ENCODE measurements around the gene KHK.
"Not testable (repeated sequence)": the region's sequence is repeated elsewhere in the genome, so short reads cannot be mapped to it uniquely, and the experiment has no call there.

The KHK gene

GRCh38 chr2:27095745-27096651 is 9.4 kb downstream of the KHK start:
- in situ Hi-C loops (cut with HindIII; ENCODE audit: low sequenced_read_pairs), result no loop called here

- in situ Hi-C loops (cut with HindIII; ENCODE audit: low sequenced_read_pairs), result no loop called here
These were observed 10.3 kb downstream of the KHK start for GRCh38 chr2:27096748-27097297.

GRCh38 chr2:27097341-27097740 is 10.8 kb downstream of the KHK start:
- in situ Hi-C loops (cut with HindIII; ENCODE audit: low sequenced_read_pairs), result no loop called here

DNA sequence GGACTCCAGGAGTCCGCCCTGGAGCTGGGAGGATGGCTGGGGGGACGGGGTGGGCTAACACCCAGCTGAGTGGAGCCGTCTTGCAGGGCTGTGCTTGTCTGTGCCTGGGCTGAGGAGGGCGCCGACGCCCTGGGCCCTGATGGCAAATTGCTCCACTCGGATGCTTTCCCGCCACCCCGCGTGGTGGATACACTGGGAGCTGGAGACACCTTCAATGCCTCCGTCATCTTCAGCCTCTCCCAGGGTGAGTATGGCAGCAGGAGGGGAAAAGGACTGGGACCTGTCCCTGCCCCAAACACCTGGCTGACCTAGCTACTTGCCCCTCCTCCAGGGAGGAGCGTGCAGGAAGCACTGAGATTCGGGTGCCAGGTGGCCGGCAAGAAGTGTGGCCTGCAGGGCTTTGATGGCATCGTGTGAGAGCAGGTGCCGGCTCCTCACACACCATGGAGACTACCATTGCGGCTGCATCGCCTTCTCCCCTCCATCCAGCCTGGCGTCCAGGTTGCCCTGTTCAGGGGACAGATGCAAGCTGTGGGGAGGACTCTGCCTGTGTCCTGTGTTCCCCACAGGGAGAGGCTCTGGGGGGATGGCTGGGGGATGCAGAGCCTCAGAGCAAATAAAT is 12.9 kb downstream of the KHK start:
- in situ Hi-C loops (cut with HindIII; ENCODE audit: low sequenced_read_pairs), result no loop called here

DNA sequence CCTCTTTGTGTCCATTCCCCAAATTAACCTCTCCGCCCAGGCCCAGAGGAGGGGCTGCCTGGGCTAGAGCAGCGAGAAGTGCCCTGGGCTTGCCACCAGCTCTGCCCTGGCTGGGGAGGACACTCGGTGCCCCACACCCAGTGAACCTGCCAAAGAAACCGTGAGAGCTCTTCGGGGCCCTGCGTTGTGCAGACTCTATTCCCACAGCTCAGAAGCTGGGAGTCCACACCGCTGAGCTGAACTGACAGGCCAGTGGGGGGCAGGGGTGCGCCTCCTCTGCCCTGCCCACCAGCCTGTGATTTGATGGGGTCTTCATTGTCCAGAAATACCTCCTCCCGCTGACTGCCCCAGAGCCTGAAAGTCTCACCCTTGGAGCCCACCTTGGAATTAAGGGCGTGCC is 13.5 kb downstream of the KHK start:
- in situ Hi-C loops (cut with HindIII; ENCODE audit: low sequenced_read_pairs), result no loop called here

DNA sequence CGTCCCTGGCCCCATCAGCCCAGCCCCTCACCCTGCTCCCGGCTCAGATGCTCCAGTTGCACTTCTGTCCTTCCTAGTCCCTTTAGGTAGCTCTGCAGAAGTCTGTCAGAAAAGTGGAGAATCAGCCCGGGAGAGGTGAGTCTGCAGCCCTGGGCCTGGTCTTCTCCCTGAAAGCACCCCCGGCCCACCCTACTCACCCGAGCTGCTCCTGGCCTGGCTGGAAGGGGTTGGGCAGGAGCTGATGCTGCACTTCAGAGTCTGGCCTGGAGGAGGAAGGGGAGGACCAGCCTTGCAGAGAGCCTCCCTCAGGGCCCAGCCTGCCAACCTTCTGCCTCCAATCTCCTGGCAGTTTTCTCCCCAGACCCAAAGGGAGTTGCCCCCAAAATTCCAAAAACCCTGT is 15.8 kb downstream of the KHK start:
- in situ Hi-C loops (cut with HindIII; ENCODE audit: low sequenced_read_pairs), result no loop called here

DNA sequence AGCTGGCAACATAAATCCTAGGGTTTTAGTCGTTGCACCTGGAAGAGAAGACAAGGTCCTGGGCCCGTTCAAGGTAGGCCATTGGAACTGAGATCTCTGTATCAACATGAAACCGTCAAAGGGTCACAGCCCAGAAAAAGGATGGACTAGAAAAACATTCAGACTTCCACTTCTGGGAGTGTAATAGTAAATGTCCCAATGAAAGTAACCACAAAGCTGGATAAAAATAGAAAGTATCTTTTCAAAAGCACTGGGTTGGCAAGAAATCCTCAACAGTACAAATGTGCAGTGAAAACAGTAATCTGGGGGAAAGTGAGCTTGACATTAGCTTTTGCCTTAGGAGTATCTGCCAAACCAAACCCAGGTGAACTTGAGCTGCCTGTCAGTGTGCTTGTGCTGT is 19.4 kb downstream of the KHK start:
- in situ Hi-C loops (cut with HindIII; ENCODE audit: low sequenced_read_pairs), result no loop called here

DNA sequence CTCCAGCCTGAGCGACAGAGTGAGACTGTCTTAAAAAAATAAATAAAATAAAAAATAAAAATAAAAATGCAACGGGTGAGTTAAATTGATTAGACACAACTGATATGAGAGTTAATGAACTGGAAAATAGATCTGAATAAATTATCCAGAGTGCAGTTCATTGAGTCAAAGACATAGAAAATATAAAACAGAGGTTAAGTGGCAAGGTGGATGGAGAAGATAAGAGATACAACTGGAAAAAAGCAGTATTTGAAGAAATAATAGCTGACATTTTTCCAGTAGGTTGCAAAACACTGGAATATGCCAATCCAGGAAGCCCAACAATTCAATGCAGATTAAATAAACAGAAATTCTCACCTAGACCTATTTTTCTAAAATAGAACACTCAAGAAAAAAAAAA is 21.6 kb downstream of the KHK start:
- in situ Hi-C loops (cut with HindIII; ENCODE audit: low sequenced_read_pairs), result no loop called here

- in situ Hi-C loops (cut with HindIII; ENCODE audit: low sequenced_read_pairs), result no loop called here
These were observed 22.5 kb downstream of the KHK start for GRCh38 chr2:27109083-27109482.

GRCh38 chr2:27110603-27111352 is 24.2 kb downstream of the KHK start:
- in situ Hi-C loops (cut with HindIII; ENCODE audit: low sequenced_read_pairs), result not testable (repeated sequence)

DNA sequence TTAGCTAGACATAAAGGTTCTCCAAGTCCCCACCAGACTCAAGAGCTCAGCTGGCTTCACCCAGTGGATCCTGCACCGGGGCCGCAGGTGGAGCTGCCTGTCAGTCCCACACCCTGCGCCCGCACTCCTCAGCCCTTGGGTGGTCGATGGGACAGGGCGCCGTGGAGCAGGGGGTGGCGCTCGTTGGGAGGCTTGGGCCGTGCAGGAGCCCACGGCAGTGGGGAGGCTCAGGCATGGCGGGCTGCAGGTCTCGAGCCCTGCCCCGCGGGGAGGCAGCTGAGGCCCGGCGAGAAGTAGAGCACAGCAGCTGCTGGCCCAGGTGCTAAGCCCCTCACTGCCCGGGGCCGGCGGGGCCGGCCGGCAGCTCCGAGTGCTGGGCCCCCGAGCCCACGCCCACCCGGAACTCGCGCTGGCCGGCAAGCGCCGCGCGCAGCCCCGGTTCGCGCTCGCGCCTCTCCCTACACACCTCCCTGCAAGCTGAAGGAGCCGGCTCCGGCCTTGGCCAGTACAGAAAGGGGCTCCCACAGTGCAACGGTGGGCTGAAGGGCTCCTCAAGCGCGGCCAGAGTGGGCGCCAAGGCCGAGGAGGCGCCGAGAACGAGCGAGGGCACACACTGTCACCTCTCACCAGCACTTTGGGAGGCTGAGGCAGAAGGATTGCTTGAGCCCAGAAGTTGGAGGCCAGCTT is 25.0 kb downstream of the KHK start:
- in situ Hi-C loops (cut with HindIII; ENCODE audit: low sequenced_read_pairs), result not testable (repeated sequence)

- in situ Hi-C loops (cut with HindIII; ENCODE audit: low sequenced_read_pairs), result no loop called here
These were observed 28.9 kb downstream of the KHK start for GRCh38 chr2:27115519-27115918.

GRCh38 chr2:27117995-27118524 is 31.5 kb downstream of the KHK start:
- in situ Hi-C loops (cut with HindIII; ENCODE audit: low sequenced_read_pairs), result no loop called here

- in situ Hi-C loops (cut with HindIII; ENCODE audit: low sequenced_read_pairs), result no loop called here
These were observed 32.2 kb downstream of the KHK start, which contains the start of gene CGREF1 for GRCh38 chr2:27118525-27119329. CGREF1 (minus strand) TSS chr2:27119128; CDS start chr2:27104366, 14,762 bp downstream.

DNA sequence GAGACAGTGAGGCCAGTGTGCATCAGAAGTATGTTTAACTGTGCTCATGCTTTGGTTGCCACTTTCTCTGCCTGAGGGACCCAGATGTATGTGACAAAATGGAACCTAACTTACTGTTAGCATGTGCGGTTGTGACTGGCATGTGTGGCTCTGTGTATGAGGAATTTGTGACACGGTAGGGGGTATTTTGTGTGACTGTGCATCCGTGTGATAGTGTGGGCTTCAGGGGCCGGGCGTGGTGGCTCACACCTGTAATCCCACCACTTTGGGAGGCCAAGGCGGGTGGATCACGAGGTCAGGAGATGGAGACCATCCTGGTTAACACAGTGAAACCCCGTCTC is 32.7 kb downstream of the KHK start:
- in situ Hi-C loops (cut with HindIII; ENCODE audit: low sequenced_read_pairs), result not testable (repeated sequence)

GRCh38 chr2:27121906-27122305 is 35.3 kb downstream of the KHK start:
- in situ Hi-C loops (cut with HindIII; ENCODE audit: low sequenced_read_pairs), result no loop called here

DNA sequence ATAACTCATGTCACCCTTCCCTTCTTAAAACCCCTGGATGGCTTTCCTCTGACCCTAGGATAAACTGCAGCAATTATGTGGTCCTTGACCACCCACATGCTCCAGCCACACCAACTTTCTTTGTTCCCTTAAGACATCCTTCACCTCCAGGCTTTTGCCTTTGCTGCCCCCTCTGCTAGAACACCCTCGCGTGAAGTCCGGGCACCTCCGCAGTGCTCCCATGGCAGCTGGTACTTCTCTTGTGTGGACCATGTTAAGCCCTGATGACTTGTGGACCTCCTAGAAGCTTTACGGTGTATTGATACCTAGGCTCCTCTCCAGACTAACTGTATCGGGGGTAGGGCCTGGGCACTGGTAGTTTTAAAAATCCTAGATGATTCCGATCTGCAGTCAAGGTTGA is 36.2 kb downstream of the KHK start:
- in situ Hi-C loops (cut with HindIII; ENCODE audit: low sequenced_read_pairs), result no loop called here

GRCh38 chr2:27123302-27124150 is 37.0 kb downstream of the KHK start, which contains the start of gene ABHD1:
ABHD1 (plus strand) TSS chr2:27123815; CDS start chr2:27123949, 134 bp downstream.
- in situ Hi-C loops (cut with HindIII; ENCODE audit: low sequenced_read_pairs), result no loop called here

DNA sequence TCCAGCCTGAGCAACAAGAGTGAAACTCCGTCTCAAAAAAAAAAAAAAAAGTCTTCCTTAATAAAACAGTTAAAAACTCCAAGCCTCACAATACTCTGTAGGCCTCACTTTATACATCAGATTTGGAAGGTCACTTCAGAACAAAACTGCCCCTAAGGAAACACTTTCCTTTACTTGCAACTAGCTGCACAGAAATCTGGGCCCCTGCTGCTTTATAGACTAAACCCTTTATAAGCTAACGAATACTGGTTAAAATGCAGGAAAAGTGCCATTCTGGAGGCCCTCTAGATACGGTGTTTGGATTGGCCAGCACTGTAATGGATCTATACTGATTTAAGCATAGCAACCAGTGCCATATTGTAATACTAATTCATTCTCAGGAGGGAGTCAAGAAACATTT is 38.5 kb downstream of the KHK start:
- in situ Hi-C loops (cut with HindIII; ENCODE audit: low sequenced_read_pairs), result no loop called here
